Dendritic cell treated with granulocyte-macrophage colony-stimulating factor and Interleukin-4, amounts not matched to agents 40 ng/mL and 50 ng/mL, for 4 days (primary cell): ENCODE results near the gene CYP27A1.
"Not testable (repeated sequence)": the region's sequence is repeated elsewhere in the genome, so short reads cannot be mapped to it uniquely, and the experiment has no call there.

Experiments
- H3K27ac Mint-ChIP-seq: one replicate; pipeline ENCODE4 v1.8.0; 2022; ENCODE audit warnings: mild to moderate bottlenecking, mixed read lengths
- H3K27me3 Mint-ChIP-seq: one replicate; pipeline ENCODE4 v1.8.0; 2022; ENCODE audit warnings: mild to moderate bottlenecking, mixed read lengths
- H3K36me3 Mint-ChIP-seq: one replicate; pipeline ENCODE4 v1.8.0; 2022; ENCODE audit warnings: low read depth, mixed read lengths
- H3K4me1 Mint-ChIP-seq: one replicate; pipeline ENCODE4 v1.8.0; 2022; ENCODE audit warnings: low read depth, mixed read lengths
- H3K4me3 Mint-ChIP-seq: one replicate; pipeline ENCODE4 v1.8.0; 2022; ENCODE audit warnings: mild to moderate bottlenecking, moderate library complexity, mixed read lengths
- H3K9me3 Mint-ChIP-seq: one replicate; pipeline ENCODE4 v1.8.0; 2022; ENCODE audit warnings: mixed read lengths
- intact Hi-C: fragments of 100-400 bp; cut with micrococcal nuclease; formaldehyde crosslinking; loops from one replicate; pipeline ENCODE4 v1.15.0; 2022

The CYP27A1 gene

DNA sequence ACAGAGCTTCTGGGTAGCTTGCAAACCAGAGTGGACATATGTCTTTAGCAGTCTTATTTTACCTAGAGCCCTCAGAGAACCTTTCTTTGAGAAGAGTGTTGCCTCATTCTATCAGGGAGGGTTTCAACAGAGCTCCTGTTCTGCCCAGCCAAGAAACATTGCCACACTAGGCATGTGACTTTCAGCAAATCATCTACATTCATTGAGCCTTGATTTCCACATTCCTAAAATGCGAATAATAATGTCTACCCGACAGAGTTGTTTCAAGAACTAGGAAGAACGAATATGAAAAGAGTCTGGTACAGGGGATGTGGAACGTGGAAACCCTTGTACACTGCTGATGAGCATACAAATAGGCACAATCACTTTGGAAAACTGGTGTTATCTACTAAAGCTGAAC lies 57.5 kb downstream of the CYP27A1 start:
- intact Hi-C loops, result no loop called here
- peaks cover 26% of the 10 kb centered on the region for H3K27me3 Mint-ChIP-seq

GRCh38 chr2:218839888-218840287 lies 57.9 kb downstream of the CYP27A1 start:
- H3K27ac Mint-ChIP-seq, result no peak overlapping the region
- intact Hi-C loops, result no loop called here
- H3K27me3 Mint-ChIP-seq, result peaks cover 24% of the 10 kb centered on the region
- no peaks in the 10 kb centered on the region for H3K36me3 Mint-ChIP-seq
- H3K4me3 Mint-ChIP-seq, result no peak overlapping the region
- peaks cover 16% of the 10 kb centered on the region for H3K4me1 Mint-ChIP-seq
- H3K9me3 Mint-ChIP-seq, result peaks cover 23% of the 10 kb centered on the region

More for the DNA sequence above, 57.5 kb downstream of the CYP27A1 start:
- Mint-ChIP-seq H3K27ac (no peak overlapping the region), H3K9me3 (peaks cover 19% of the 10 kb centered on the region), H3K4me3 (no peak overlapping the region), H3K4me1 (peaks cover 16% of the 10 kb centered on the region), H3K36me3 (no peaks in the 10 kb centered on the region)

GRCh38 chr2:218844334-218844733 lies 62.4 kb downstream of the CYP27A1 start:
- H3K4me3 Mint-ChIP-seq, H3K27ac Mint-ChIP-seq, H3K9me3 Mint-ChIP-seq, H3K36me3 Mint-ChIP-seq, H3K4me1 Mint-ChIP-seq, intact Hi-C loops: not testable (repeated sequence)
- peaks cover 26% of the 10 kb centered on the region for H3K27me3 Mint-ChIP-seq

GRCh38 chr2:218846963-218847362 lies 65.0 kb downstream of the CYP27A1 start:
- not testable (repeated sequence) for H3K27ac Mint-ChIP-seq, H3K4me1 Mint-ChIP-seq, H3K4me3 Mint-ChIP-seq, H3K9me3 Mint-ChIP-seq, H3K36me3 Mint-ChIP-seq
- intact Hi-C loops, result loop anchor here (1.0 to 5.0 kb wide), 3 partner anchors 119 to 188 kb away; partner anchors contain the start of genes BCS1L, TTLL4 and ZNF142
- peaks cover 43% of the 10 kb centered on the region for H3K27me3 Mint-ChIP-seq

GRCh38 chr2:218849721-218850120 lies 67.8 kb downstream of the CYP27A1 start:
- H3K4me1 Mint-ChIP-seq, result peaks cover 17% of the 10 kb centered on the region
- peaks cover 47% of the 10 kb centered on the region for H3K27me3 Mint-ChIP-seq
- H3K27ac Mint-ChIP-seq, result no peak overlapping the region
- no peak overlapping the region for H3K4me3 Mint-ChIP-seq
- peaks cover under 1% of the 10 kb centered on the region for H3K9me3 Mint-ChIP-seq
- intact Hi-C loops, result loop anchor here (5.0 kb wide), 1 partner anchor 137 kb away; the partner anchor contains the start of gene TTLL4
- no peaks in the 10 kb centered on the region for H3K36me3 Mint-ChIP-seq

GRCh38 chr2:218850796-218851195 lies 68.8 kb downstream of the CYP27A1 start:
- Mint-ChIP-seq H3K36me3 (no peaks in the 10 kb centered on the region), H3K4me3 (no peak overlapping the region), H3K4me1 (peaks cover 17% of the 10 kb centered on the region), H3K27ac (no peak overlapping the region), H3K27me3 (peaks cover 56% of the 10 kb centered on the region), H3K9me3 (no peaks in the 10 kb centered on the region)
- intact Hi-C loops, result no loop called here

DNA sequence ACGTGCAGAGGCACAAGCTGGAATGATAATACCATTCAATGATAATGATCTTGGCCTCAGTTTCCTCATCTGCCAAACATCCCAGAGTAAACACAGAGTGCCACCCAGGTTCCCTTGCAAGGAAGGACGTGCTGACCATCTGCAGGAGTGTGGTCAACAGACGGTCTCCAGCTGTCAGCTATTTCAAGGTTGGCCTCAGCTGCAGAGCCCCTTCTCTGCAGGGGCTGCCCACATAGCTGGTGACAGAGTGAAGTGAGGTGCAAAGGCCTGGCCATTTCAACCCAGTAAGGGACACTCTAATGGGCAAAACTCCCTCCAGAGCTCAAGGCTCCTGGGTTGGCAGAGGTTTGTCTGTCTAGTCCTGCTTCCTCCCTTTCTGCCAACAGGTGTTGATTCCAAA lies 69.3 kb downstream of the CYP27A1 start:
- Mint-ChIP-seq H3K4me3 (no peak overlapping the region), H3K27me3 (peaks cover 61% of the 10 kb centered on the region), H3K4me1 (peaks cover 17% of the 10 kb centered on the region), H3K36me3 (no peaks in the 10 kb centered on the region), H3K27ac (no peak overlapping the region), H3K9me3 (no peaks in the 10 kb centered on the region)
- intact Hi-C loops, result no loop called here

- Mint-ChIP-seq H3K4me1 (peaks cover 17% of the 10 kb centered on the region), H3K9me3 (no peaks in the 10 kb centered on the region), H3K4me3 (no peak overlapping the region), H3K36me3 (no peaks in the 10 kb centered on the region), H3K27me3 (peaks cover 78% of the 10 kb centered on the region), H3K27ac (no peak overlapping the region)
- intact Hi-C loops, result loop anchor here (1.0 kb wide), 1 partner anchor 45 kb away; no protein-coding TSS in a partner anchor
Observed at GRCh38 chr2:218852911-218853667, 71.1 kb downstream of the CYP27A1 start.

GRCh38 chr2:218853766-218854165 lies 71.8 kb downstream of the CYP27A1 start:
- no peaks in the 10 kb centered on the region for H3K36me3 Mint-ChIP-seq
- peaks cover 17% of the 10 kb centered on the region for H3K4me1 Mint-ChIP-seq
- no peaks in the 10 kb centered on the region for H3K9me3 Mint-ChIP-seq
- intact Hi-C loops, result loop anchor here (1.0 kb wide), 1 partner anchor 45 kb away; no protein-coding TSS in a partner anchor
- peaks cover 84% of the 10 kb centered on the region for H3K27me3 Mint-ChIP-seq
- H3K4me3 Mint-ChIP-seq, result no peak overlapping the region
- no peak overlapping the region for H3K27ac Mint-ChIP-seq

- peaks cover 80% of the 10 kb centered on the region for H3K27me3 Mint-ChIP-seq
- no peaks in the 10 kb centered on the region for H3K36me3 Mint-ChIP-seq
- H3K4me1 Mint-ChIP-seq, result peaks cover 22% of the 10 kb centered on the region
- no peaks in the 10 kb centered on the region for H3K9me3 Mint-ChIP-seq
- intact Hi-C loops, result no loop called here
- no peak overlapping the region for H3K27ac Mint-ChIP-seq
- no peak overlapping the region for H3K4me3 Mint-ChIP-seq
Observed at GRCh38 chr2:218854860-218855259, 72.9 kb downstream of the CYP27A1 start.

DNA sequence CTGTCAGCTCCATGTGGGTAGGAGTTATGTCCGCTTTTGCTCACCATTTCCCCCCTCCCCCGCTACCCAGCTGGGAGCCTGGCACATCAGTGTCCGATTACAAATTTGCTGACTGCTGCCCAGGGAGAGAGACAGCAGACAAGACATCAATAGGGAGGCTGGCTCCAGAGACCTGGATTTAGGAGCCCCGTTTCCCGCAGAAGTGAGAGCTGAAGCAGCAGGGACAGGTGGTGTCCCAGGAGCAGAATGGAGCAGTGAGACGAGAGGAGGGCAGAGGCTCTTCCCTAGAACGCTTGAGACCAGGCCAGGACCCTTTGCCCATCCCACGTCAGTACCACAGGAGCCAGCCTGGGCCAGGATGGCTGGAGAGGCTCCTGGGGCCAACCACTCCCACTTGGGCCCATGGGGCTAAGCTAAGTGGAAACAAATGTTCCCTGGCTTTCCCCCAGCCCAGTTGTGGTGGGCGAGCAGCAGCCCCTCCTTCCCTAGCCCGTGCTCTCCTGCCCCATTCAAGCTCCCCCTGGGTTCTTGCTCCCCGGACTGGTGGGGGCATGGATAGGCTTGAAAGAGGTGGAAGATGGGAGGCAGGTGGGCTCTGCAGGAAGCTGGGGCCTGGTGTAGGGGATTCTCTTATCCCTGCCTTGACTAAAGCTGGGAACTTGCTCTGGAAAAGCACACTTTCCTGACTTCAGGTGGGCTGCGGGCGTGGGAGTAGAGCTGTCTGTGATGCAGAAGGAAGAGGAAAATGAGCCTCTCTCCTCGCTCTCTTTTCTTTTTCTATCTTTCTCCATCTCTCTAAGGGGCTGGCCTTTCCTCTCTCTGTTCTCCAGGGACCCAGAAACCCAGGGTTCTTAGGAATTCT lies 73.6 kb downstream of the CYP27A1 start:
- no peak overlapping the region for H3K27ac Mint-ChIP-seq
- peaks cover 29% of the 10 kb centered on the region for H3K4me1 Mint-ChIP-seq
- intact Hi-C loops, result no loop called here
- H3K27me3 Mint-ChIP-seq, result peaks cover 83% of the 10 kb centered on the region
- H3K36me3 Mint-ChIP-seq, result no peaks in the 10 kb centered on the region
- no peak overlapping the region for H3K4me3 Mint-ChIP-seq
- no peaks in the 10 kb centered on the region for H3K9me3 Mint-ChIP-seq

GRCh38 chr2:218856167-218856895 lies 74.4 kb downstream of the CYP27A1 start:
- H3K27me3 Mint-ChIP-seq, result peaks cover 86% of the 10 kb centered on the region
- H3K4me1 Mint-ChIP-seq, result peaks cover 36% of the 10 kb centered on the region
- H3K9me3 Mint-ChIP-seq, result no peaks in the 10 kb centered on the region
- no peaks in the 10 kb centered on the region for H3K36me3 Mint-ChIP-seq
- no peak overlapping the region for H3K27ac Mint-ChIP-seq
- intact Hi-C loops, result no loop called here
- H3K4me3 Mint-ChIP-seq, result no peak overlapping the region

DNA sequence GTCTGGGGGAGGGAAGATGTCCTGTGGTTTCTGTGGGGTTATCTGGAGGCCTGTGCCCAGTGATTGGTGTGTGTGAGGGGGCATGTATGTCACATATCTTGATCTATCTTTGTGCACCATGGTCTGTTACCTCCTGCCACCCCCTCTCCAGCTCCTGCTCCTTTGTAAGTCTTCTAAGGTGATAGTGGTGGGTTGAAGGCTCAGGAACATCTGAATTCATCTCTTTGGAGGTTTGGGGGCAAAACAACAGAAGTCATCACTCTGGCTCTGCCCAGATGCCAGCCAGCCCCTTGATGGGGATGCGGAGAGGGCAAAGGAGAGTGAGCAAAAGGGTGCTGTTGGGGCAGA lies 74.9 kb downstream of the CYP27A1 start:
- intact Hi-C loops, result no loop called here
- Mint-ChIP-seq H3K4me1 (peaks cover 36% of the 10 kb centered on the region), H3K27ac (no peak overlapping the region), H3K27me3 (peaks cover 89% of the 10 kb centered on the region), H3K9me3 (no peaks in the 10 kb centered on the region), H3K4me3 (no peak overlapping the region), H3K36me3 (no peaks in the 10 kb centered on the region)
